HepG2 (cell line): ENCODE measurements around the gene TLR5. TPM values are rescaled to one million over a fixed set of nuclear protein-coding genes. Genes with fewer than 3 reads are reported as not detected.

Source experiments
- CEBPB ChIP-seq: IDR thresholded peaks from 2 replicates; pipeline ENCODE4 v1.6.1; 2011; ENCODE audit warnings: low read depth, low read length, improper control_type of control experiment, borderline replicate concordance
- DPF2 ChIP-seq: sonication (generic); formaldehyde crosslinking; IDR thresholded peaks from 2 replicates; pipeline ENCODE4 v1.4.0; 2020; ENCODE audit warnings: mild to moderate bottlenecking, low read depth, missing genetic modification reagents, borderline replicate concordance
- EED ChIP-seq: sonication (generic); formaldehyde crosslinking; IDR thresholded peaks from 2 replicates; pipeline ENCODE4 v1.5.0; 2020; ENCODE audit warnings: mild to moderate bottlenecking, missing genetic modification reagents
- FOXK1 ChIP-seq: sonication (generic); formaldehyde crosslinking; IDR thresholded peaks from 2 replicates; pipeline ENCODE4 v1.4.0; 2020; ENCODE audit warnings: low read depth, missing genetic modification reagents, borderline replicate concordance
- HES4 ChIP-seq: sonication (generic); formaldehyde crosslinking; IDR thresholded peaks from 2 replicates; pipeline ENCODE4 v1.9.0; 2021; ENCODE audit warnings: mild to moderate bottlenecking, missing genetic modification reagents, borderline replicate concordance
- IKZF5 ChIP-seq: IDR thresholded peaks from 2 replicates; pipeline ENCODE4 v1.6.1; 2018; ENCODE audit warnings: missing genetic modification reagents, mild to moderate bottlenecking, missing compliant biosample characterization
- JUND ChIP-seq: sonication (generic); formaldehyde crosslinking; IDR thresholded peaks from 2 replicates; pipeline ENCODE4 v1.8.0; 2022; ENCODE audit warnings: mild to moderate bottlenecking, missing genetic modification reagents
- MATR3 ChIP-seq: sonication (generic); formaldehyde crosslinking; IDR thresholded peaks from 2 replicates; pipeline ENCODE4 v1.4.0; 2020; ENCODE audit warnings: missing genetic modification reagents
- MIER2 ChIP-seq: IDR thresholded peaks from 2 replicates; pipeline ENCODE4 v1.6.1; 2016; ENCODE audit warnings: missing biosample characterization, missing genetic modification reagents
- MIXL1 ChIP-seq: IDR thresholded peaks from 2 replicates; pipeline ENCODE4 v1.6.1; 2016
- RORA ChIP-seq: sonication (generic); formaldehyde crosslinking; IDR thresholded peaks from 2 replicates; pipeline ENCODE4 v1.5.0; 2020; ENCODE audit warnings: mild to moderate bottlenecking, missing genetic modification reagents, moderate library complexity
- SIN3A ChIP-seq: IDR thresholded peaks from 2 replicates; pipeline ENCODE4 v1.6.1; 2011; ENCODE audit warnings: low read depth, mild to moderate bottlenecking, control low read depth, low read length, borderline replicate concordance
- SMARCC2 ChIP-seq: fragments of 450-650 bp; IDR thresholded peaks from 2 replicates; pipeline ENCODE4 v1.6.1; 2017; ENCODE audit warnings: antibody characterized with exemption, mild to moderate bottlenecking
- SRSF4 ChIP-seq: fragments of 200-400 bp; formaldehyde crosslinking; IDR thresholded peaks from one replicate; pipeline ENCODE4 v1.6.1; 2018; ENCODE audit warnings: mild to moderate bottlenecking, low read depth, low read length, moderate library complexity; ENCODE audit not compliant: poor library complexity, severe bottlenecking
- ZBTB3 ChIP-seq: sonication (generic); formaldehyde crosslinking; IDR thresholded peaks from 2 replicates; pipeline ENCODE4 v1.4.0; 2020; ENCODE audit warnings: low read depth, mild to moderate bottlenecking, moderate library complexity, missing genetic modification reagents, borderline replicate concordance
- ZFP62 ChIP-seq: sonication (generic); formaldehyde crosslinking; IDR thresholded peaks from 2 replicates; pipeline ENCODE4 v1.4.0; 2020; ENCODE audit warnings: missing genetic modification reagents
- ZNF12 ChIP-seq: sonication (generic); formaldehyde crosslinking; IDR thresholded peaks from 2 replicates; pipeline ENCODE4 v1.5.0; 2020; ENCODE audit warnings: missing genetic modification reagents
- ZNF205 ChIP-seq: IDR thresholded peaks from 2 replicates; pipeline ENCODE4 v1.6.1; 2018; ENCODE audit warnings: missing biosample characterization, missing genetic modification reagents
- ZNF256 ChIP-seq: sonication (generic); formaldehyde crosslinking; conservative IDR thresholded peaks from 2 replicates; pipeline ENCODE4 v1.4.0; 2020; ENCODE audit warnings: missing genetic modification reagents
- ZNF75D ChIP-seq: sonication (generic); formaldehyde crosslinking; IDR thresholded peaks from 2 replicates; pipeline ENCODE4 v1.8.1; 2023; ENCODE audit warnings: missing genetic modification reagents, mild to moderate bottlenecking, borderline replicate concordance
- ZNF766 ChIP-seq: sonication (generic); formaldehyde crosslinking; IDR thresholded peaks from 2 replicates; pipeline ENCODE4 v1.5.0; 2020; ENCODE audit warnings: missing genetic modification reagents, borderline replicate concordance
- ZSCAN25 ChIP-seq: sonication (generic); formaldehyde crosslinking; IDR thresholded peaks from 2 replicates; pipeline ENCODE4 v1.8.0; 2022; ENCODE audit warnings: mild to moderate bottlenecking, missing genetic modification reagents
- ZUFSP ChIP-seq: sonication (generic); formaldehyde crosslinking; IDR thresholded peaks from 2 replicates; pipeline ENCODE4 v1.9.0; 2021; ENCODE audit warnings: missing genetic modification reagents, mild to moderate bottlenecking, borderline replicate concordance
- polyA plus RNA-seq, 8 experiments: library from polyadenylated mRNA; depleted of rRNA in 3 of 8; stranded (reverse) in 7 of 8; unstranded in 1 of 8; fragments of >200 nt; fragmentation: Illumina TruSeq in 4 of 8; extraction: Trizol in 4 of 8; gene quantifications; 2 replicates each; pipeline versions ENCODE4 v1.2.1 to v1.2.3, GENCODE V29; 2011 to 2016; ENCODE audit warnings: low read depth in 4 of 8, missing spikeins in 1 of 8, mixed read lengths in 1 of 8; ENCODE audit not compliant: insufficient read depth in 1 of 8
- total RNA-seq, 5 experiments: library from RNA; depleted of rRNA; stranded (reverse); fragments of >200 nt; fragmentation: Illumina TruSeq; extraction: Trizol; gene quantifications; 2 replicates each; pipeline ENCODE4 v1.2.3, GENCODE V29; 2016; ENCODE audit warnings: low read depth in 1 of 5
- TF ChIP-seq, protein P1 (sequence below): IDR thresholded peaks from 2 replicates; pipeline ENCODE4 v1.6.1; 2018; ENCODE audit warnings: missing genetic modification reagents
- TF ChIP-seq, protein P2 (sequence below): sonication (generic); formaldehyde crosslinking; IDR thresholded peaks from 2 replicates; pipeline ENCODE4 v1.5.1; 2020; ENCODE audit warnings: mild to moderate bottlenecking, missing genetic modification reagents, borderline replicate concordance

Gene TLR5
- total and polyA plus RNA-seq, 2 of the 13 experiments (the other 11 are each of a cell fraction or from before 2014, with no cell fraction given), result not detected

DNA sequence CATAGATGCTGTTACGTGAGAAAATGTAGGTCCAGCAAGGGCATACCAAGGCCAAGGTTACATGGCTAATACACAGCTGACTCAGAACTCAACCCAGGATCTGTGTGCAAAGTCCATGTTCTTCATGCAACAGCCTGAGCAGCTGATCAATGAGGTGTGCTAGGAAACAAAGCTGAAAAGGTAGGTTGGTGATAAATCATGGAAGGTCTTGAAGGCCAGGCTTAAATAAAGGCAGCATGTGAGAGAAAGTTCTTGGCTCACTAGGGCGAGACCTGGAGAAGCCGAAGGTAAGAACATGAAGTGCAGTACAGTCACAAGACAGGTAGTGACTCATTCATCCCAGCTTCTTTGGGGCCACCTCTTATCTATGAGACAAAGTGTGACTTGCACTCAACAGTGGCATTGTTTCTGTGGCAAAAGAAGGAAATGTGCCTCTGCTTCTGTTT is 33.4 kb downstream of the TLR5 start (continued):
- TF ChIP-seq, protein P1, sequence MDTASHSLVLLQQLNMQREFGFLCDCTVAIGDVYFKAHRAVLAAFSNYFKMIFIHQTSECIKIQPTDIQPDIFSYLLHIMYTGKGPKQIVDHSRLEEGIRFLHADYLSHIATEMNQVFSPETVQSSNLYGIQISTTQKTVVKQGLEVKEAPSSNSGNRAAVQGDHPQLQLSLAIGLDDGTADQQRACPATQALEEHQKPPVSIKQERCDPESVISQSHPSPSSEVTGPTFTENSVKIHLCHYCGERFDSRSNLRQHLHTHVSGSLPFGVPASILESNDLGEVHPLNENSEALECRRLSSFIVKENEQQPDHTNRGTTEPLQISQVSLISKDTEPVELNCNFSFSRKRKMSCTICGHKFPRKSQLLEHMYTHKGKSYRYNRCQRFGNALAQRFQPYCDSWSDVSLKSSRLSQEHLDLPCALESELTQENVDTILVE, result no peak
- TF ChIP-seq IKZF5, result no peak
- no peak for TF ChIP-seq ZNF75D (CRISPR knock-in tag)
- no peak for TF ChIP-seq MATR3 (CRISPR knock-in tag)
- peak; percentile 33; the same call in 1 of the 2 replicates for TF ChIP-seq DPF2 (CRISPR knock-in tag)
- no peak for TF ChIP-seq EED
- no peak for TF ChIP-seq ZFP62 (CRISPR knock-in tag)
- TF ChIP-seq ZNF256 (CRISPR knock-in tag), result no peak
- peak; percentile 19; the same call in 1 of the 2 replicates for TF ChIP-seq MIER2 (CRISPR knock-in tag)
- peak; percentile 60; the same call in 1 of the 2 replicates for TF ChIP-seq CEBPB
- TF ChIP-seq ZUFSP (CRISPR knock-in tag), result no peak
- TF ChIP-seq ZNF766 (CRISPR knock-in tag), result no peak
- TF ChIP-seq ZSCAN25 (CRISPR knock-in tag), result no peak
- no peak for TF ChIP-seq HES4 (CRISPR knock-in tag)
- TF ChIP-seq SMARCC2, result no peak
- TF ChIP-seq JUND (CRISPR knock-in tag), result 0 out of 2 replicates have a peak, but pooled peaks have one; percentile 48
- no peak for TF ChIP-seq RORA (CRISPR knock-in tag)
- TF ChIP-seq SRSF4, result no peak
- no peak for TF ChIP-seq MIXL1 (CRISPR knock-in tag)
- no peak for TF ChIP-seq SIN3A
- peak; percentile 59; the same call in 1 of the 2 replicates for TF ChIP-seq FOXK1 (CRISPR knock-in tag)
- TF ChIP-seq, protein P2, sequence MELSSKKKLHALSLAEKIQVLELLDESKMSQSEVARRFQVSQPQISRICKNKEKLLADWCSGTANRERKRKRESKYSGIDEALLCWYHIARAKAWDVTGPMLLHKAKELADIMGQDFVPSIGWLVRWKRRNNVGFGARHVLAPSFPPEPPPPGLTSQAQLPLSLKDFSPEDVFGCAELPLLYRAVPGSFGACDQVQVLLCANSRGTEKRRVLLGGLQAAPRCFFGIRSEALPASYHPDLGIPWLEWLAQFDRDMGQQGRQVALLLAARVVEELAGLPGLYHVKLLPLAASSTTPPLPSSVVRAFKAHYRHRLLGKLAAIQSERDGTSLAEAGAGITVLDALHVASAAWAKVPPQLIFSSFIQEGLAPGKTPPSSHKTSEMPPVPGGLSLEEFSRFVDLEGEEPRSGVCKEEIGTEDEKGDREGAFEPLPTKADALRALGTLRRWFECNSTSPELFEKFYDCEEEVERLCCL (CRISPR knock-in tag), result no peak
- no peak for TF ChIP-seq ZBTB3
- no peak for TF ChIP-seq ZNF205 (CRISPR knock-in tag)
- TF ChIP-seq ZNF12 (CRISPR knock-in tag), result no peak
